ENCODE data around the gene C17orf113. TPM values are rescaled to one million over a fixed set of nuclear protein-coding genes. Genes with fewer than 3 reads are reported as not detected.

C17orf113 gene
- total RNA-seq, 1 experiment from 2014 or later = 2.3 TPM

GRCh38 chr17:42026857-42027589 lies 23.4 kb downstream of the C17orf113 start:
- Histone ChIP-seq H3K4me3 (replicated peaks in 1 of 2; ENCODE audit: low read depth in 1 of 2, low read length in 2 of 2) (no peak overlapping the region), H3K27ac (ENCODE audit: low read depth, low read length) (no peak overlapping the region), H3K4me2 (ENCODE audit: low read length) (no peak overlapping the region), H3K79me2 (ENCODE audit: insufficient read depth, low read length) (no peaks in the 10 kb centered on the region), H4K20me1 (ENCODE audit: insufficient read depth) (no peaks in the 10 kb centered on the region), H3K4me1 (ENCODE audit: control insufficient read depth in 1 of 2, insufficient read depth in 2 of 2, low read length in 2 of 2) (peaks cover 15 to 32% of the 10 kb centered on the region in 2 experiments), H3K36me3 (ENCODE audit: control insufficient read depth in 1 of 2, insufficient read depth in 2 of 2, low read length in 2 of 2) (peaks cover 7 to 9% of the 10 kb centered on the region in 2 experiments; a peak in 2 of 4 replicates), H2AFZ (ENCODE audit: low read depth, low read length, poor library complexity, severe bottlenecking) (no peak overlapping the region), H3K9ac (ENCODE audit: low read length) (no peak overlapping the region), H3K9me2 (ENCODE audit: insufficient read depth) (no peaks in the 10 kb centered on the region), H3K9me3 (ENCODE audit: control insufficient read depth in 1 of 2, insufficient read depth in 1 of 2, low read depth in 1 of 2, low read length in 2 of 2) (no peaks in the 10 kb centered on the region), H3K27me3 (ENCODE audit: insufficient read depth, low read length) (no peaks in the 10 kb centered on the region)
- TF ChIP-seq CEBPB (IDR thresholded peaks at IDR 0.05; ENCODE audit: low read depth) (no peak), JUND (IDR thresholded peaks at IDR 0.05) (no peak), ELF1 (IDR thresholded peaks at IDR 0.05; ENCODE audit: borderline replicate concordance, low read depth) (no peak), ZNF274 (IDR thresholded peaks at IDR 0.05; ENCODE audit: low read depth, low read length) (no peak), ZBTB33 (IDR thresholded peaks at IDR 0.05; ENCODE audit: extremely low read depth, insufficient replicate concordance, low read length) (no peak), ATF3 (IDR thresholded peaks at IDR 0.05) (no peak)
- ATAC-seq (no peak), DNase-seq (ENCODE audit: low read depth, low spot score) (no peak)
- ChIA-PET POLR2A (interaction anchor here (0.7 to 1.2 kb wide), 2 partner anchors 9 to 305 kb away, joined by 3 read pairs; partner anchors contain the start of gene DNAJC7), RAD21 (ENCODE audit: low non-redundant PET in 1 of 2, low total read pairs in 2 of 2, uncharacterized antibody in 2 of 2, unreplicated experiment in 2 of 2) (no interaction called here), CTCF (interaction anchor here (0.6 to 3.7 kb wide), 3 partner anchors 61 to 500 kb away, joined by 4 to 15 read pairs (median 15); partner anchors contain the start of gene CNP)
- BruUV-seq (replicated peaks) = no TSS peak
- intact Hi-C loops (cut with micrococcal nuclease) = loop anchor here (10.0 kb wide), 1 partner anchor 498 kb away; no protein-coding TSS in a partner anchor

Measured in HCT116 (cell line).